ENCODE results near the gene B4GAT1.
"Not testable (repeated sequence)": the region's sequence is repeated elsewhere in the genome, so short reads cannot be mapped to it uniquely, and the experiment has no call there.

B4GAT1 gene

GRCh38 chr11:66325263-66325671 is 22.2 kb downstream of the B4GAT1 start:
- H3K4me3 ChIP-seq (ENCODE audit: low read depth, low read length), result no peak overlapping the region
- in situ Hi-C loops (cut with HindIII; ENCODE audit: low sequenced_read_pairs), result no loop called here
- no peak for DNase-seq (ENCODE audit: low read depth, low spot score)
- no peak for TF ChIP-seq CTCF (IDR thresholded peaks at IDR 0.05; ENCODE audit: low read depth, low read length)

GRCh38 chr11:66324664-66325063 is 22.8 kb downstream of the B4GAT1 start:
- no peak for TF ChIP-seq CTCF (IDR thresholded peaks at IDR 0.05; ENCODE audit: low read depth, low read length)
- no peak overlapping the region for H3K4me3 ChIP-seq (ENCODE audit: low read depth, low read length)
- peak; percentile 40 for DNase-seq (ENCODE audit: low read depth, low spot score)
- in situ Hi-C loops (cut with HindIII; ENCODE audit: low sequenced_read_pairs), result no loop called here

DNA sequence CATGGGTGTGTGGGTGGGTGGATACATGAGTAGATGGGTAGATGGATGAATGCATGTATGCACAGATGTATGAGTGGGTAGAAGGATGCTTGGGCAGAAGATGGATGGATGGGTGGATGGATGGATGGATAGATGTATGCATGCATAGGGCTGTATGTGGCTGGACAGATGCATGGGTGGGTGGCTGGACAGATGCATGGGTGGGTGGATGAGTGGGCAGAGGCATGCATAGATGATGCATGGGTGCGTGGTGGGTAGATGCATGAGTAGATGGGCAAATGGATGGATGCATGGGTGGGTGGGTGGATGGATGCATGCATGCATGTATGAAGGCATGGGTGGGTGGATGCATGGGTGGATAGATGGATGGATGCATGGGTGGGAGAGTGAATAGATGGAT is 23.7 kb downstream of the B4GAT1 start:
- no peak for DNase-seq (ENCODE audit: low read depth, low spot score)
- H3K4me3 ChIP-seq (ENCODE audit: low read depth, low read length), result no peak overlapping the region
- in situ Hi-C loops (cut with HindIII; ENCODE audit: low sequenced_read_pairs), result no loop called here
- TF ChIP-seq CTCF (IDR thresholded peaks at IDR 0.05; ENCODE audit: low read depth, low read length), result no peak

DNA sequence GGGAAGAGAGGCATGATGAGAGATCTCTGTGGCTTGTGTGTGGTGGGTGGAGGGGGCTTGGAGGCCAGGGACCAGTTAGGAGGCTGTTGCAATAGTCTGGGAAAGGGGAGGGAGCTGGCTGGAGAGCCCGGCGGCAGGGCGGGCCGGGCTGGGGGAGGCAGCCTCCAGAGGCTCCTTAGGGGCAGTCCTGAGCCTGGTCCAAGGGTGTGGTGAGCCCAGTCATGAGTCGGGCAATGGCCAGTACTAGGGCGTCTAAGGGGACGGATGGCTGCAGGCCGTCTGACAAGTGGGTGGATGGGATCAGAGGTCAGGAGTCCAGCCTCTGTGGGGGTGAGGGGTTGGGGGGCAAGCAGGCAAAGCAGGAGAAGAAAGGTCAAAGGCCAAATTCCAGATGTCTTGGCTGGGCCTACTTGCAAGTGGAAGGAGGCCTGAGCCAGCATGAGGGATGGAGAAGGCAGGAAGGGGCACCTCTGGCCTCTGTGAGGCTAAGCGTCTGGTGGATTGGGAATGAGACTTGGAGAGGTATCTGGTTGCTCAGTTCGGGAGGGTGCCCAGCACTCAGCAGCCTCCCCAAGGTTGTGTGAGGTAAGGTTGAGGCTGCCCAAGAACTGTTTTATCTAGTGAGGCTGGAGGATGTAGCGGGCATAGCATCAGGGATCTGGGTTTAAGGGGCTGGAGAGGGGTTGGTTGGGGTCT is 24.5 kb downstream of the B4GAT1 start:
- TF ChIP-seq CTCF (IDR thresholded peaks at IDR 0.05; ENCODE audit: low read depth, low read length), result no peak
- in situ Hi-C loops (cut with HindIII; ENCODE audit: low sequenced_read_pairs), result no loop called here
- H3K4me3 ChIP-seq (ENCODE audit: low read depth, low read length), result no peak overlapping the region
- no peak for DNase-seq (ENCODE audit: low read depth, low spot score)

- no peak for DNase-seq (ENCODE audit: low read depth, low spot score)
- H3K4me3 ChIP-seq (ENCODE audit: low read depth, low read length), result no peak overlapping the region
- in situ Hi-C loops (cut with HindIII; ENCODE audit: low sequenced_read_pairs), result no loop called here
- TF ChIP-seq CTCF (IDR thresholded peaks at IDR 0.05; ENCODE audit: low read depth, low read length), result no peak
These were observed 25.8 kb downstream of the B4GAT1 start for GRCh38 chr11:66321606-66322005.

GRCh38 chr11:66320748-66321147 is 26.7 kb downstream of the B4GAT1 start:
- in situ Hi-C loops (cut with HindIII; ENCODE audit: low sequenced_read_pairs); DNase-seq (ENCODE audit: low read depth, low spot score); H3K4me3 ChIP-seq (ENCODE audit: low read depth, low read length): not testable (repeated sequence)

GRCh38 chr11:66320289-66320688 is 27.1 kb downstream of the B4GAT1 start:
- in situ Hi-C loops (cut with HindIII; ENCODE audit: low sequenced_read_pairs); H3K4me3 ChIP-seq (ENCODE audit: low read depth, low read length); DNase-seq (ENCODE audit: low read depth, low spot score): not testable (repeated sequence)

DNA sequence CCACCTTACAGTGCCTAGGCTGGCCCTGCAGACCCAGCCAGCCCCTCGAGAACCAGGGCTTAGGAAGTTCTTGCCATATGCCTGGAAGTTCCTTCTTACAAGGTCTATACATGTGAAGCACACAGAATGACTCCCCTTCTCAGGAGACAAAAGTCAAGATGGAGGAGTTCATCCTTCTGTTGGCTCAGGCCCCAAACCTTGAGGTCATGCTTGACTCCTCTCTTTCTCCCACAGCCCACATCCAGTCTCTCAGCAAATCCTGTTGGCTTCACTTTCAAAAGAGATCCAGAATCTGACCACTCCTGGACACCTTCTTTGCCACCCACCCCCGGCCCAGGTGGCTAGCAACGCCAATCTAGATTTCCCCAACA is 28.8 kb downstream of the B4GAT1 start:
- DNase-seq (ENCODE audit: low read depth, low spot score), result no peak
- in situ Hi-C loops (cut with HindIII; ENCODE audit: low sequenced_read_pairs), result no loop called here
- no peak overlapping the region for H3K4me3 ChIP-seq (ENCODE audit: low read depth, low read length)
- TF ChIP-seq CTCF (IDR thresholded peaks at IDR 0.05; ENCODE audit: low read depth, low read length), result no peak

Measured in astrocyte of the spinal cord (primary cell).